HG03280 (cell line): Measurements from ENCODE around the gene MAP2K7.
"Not testable (repeated sequence)": the region's sequence is repeated elsewhere in the genome, so short reads cannot be mapped to it uniquely, and the experiment has no call there.

Source experiments
- ATAC-seq: cut with Tn5 transposase; IDR thresholded peaks from one replicate; pipeline ENCODE4 v1.9.1; 2021; ENCODE audit warnings: mild to moderate bottlenecking, moderate library complexity; ENCODE audit not compliant: unreplicated experiment

Gene MAP2K7

GRCh38 chr19:7928741-7929701 lies 25.3 kb downstream of the MAP2K7 start:
- no peak for ATAC-seq

- not testable (repeated sequence) for ATAC-seq
These were observed 26.4 kb downstream of the MAP2K7 start for GRCh38 chr19:7930030-7930429.

- ATAC-seq, result no peak
These were observed 27.1 kb downstream of the MAP2K7 start for GRCh38 chr19:7930765-7931164.

- no peak for ATAC-seq
These were observed 27.8 kb downstream of the MAP2K7 start for GRCh38 chr19:7931221-7932061.

- no peak for ATAC-seq
These were observed 28.7 kb downstream of the MAP2K7 start for GRCh38 chr19:7932276-7932929.

GRCh38 chr19:7932930-7933300 lies 29.2 kb downstream of the MAP2K7 start:
- ATAC-seq, result no peak

- no peak for ATAC-seq
These were observed 29.7 kb downstream of the MAP2K7 start for GRCh38 chr19:7933411-7933810.

GRCh38 chr19:7933828-7934725 lies 30.4 kb downstream of the MAP2K7 start:
- no peak for ATAC-seq

GRCh38 chr19:7934766-7935165 lies 31.1 kb downstream of the MAP2K7 start:
- ATAC-seq, result no peak

GRCh38 chr19:7940841-7941240 lies 37.2 kb downstream of the MAP2K7 start:
- no peak for ATAC-seq

GRCh38 chr19:7941895-7942596 lies 38.4 kb downstream of the MAP2K7 start:
- ATAC-seq, result no peak

GRCh38 chr19:7942981-7943443 lies 39.3 kb downstream of the MAP2K7 start:
- ATAC-seq, result no peak

GRCh38 chr19:7943444-7944176 lies 39.9 kb downstream of the MAP2K7 start, which contains the start of gene TIMM44:
Gene TIMM44, minus strand, starts transcription at chr19:7943666. Its CDS starts 15 bp downstream, at chr19:7943651.
- ATAC-seq, result peak; percentile 96

- ATAC-seq, result peak; percentile 27
These were observed 40.6 kb downstream of the MAP2K7 start for GRCh38 chr19:7944177-7944761.

- ATAC-seq, result no peak
These were observed 44.3 kb downstream of the MAP2K7 start for GRCh38 chr19:7947939-7948338.

GRCh38 chr19:7953060-7953459 lies 49.4 kb downstream of the MAP2K7 start:
- no peak for ATAC-seq

- no peak for ATAC-seq
These were observed 49.9 kb downstream of the MAP2K7 start for GRCh38 chr19:7953576-7953975.

GRCh38 chr19:7955696-7956095 lies 52.0 kb downstream of the MAP2K7 start:
- no peak for ATAC-seq
